ENCODE results near the gene GGA3. TPM values are rescaled to one million over a fixed set of nuclear protein-coding genes. Genes with fewer than 3 reads are reported as not detected.
"Not testable (repeated sequence)": the region's sequence is repeated elsewhere in the genome, so short reads cannot be mapped to it uniquely, and the experiment has no call there.

The GGA3 gene
- total RNA-seq, 2 donors from 2014 or later, result 32.5 to 48.4 TPM

DNA sequence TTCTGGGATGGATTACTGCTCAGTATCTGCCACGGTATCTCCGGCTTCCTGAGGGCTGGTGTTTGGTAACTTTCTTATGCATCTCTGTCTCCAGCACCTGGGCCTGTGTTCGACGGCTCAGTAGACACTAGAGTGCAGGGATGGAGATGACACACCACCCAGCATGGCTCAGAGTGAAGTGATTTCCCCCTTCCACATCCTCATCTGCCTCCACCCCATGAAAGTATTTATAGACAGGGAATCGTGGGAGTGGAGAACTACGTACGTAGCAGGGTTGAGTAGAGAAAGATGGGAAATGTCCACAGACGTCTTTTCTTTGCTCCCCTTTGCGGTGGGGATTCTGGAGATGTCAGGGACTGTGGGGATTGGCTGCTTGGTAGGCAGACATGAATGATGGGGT, 39.6 kb upstream of the GGA3 start:
- Histone ChIP-seq H3K27ac (no peak overlapping the region), H3K4me1 (no peaks in the 10 kb centered on the region), H3K4me3 (no peak overlapping the region), H3K9ac (ENCODE audit: low read depth in 2 of 2, low read length in 2 of 2) (no peak overlapping the region), H3K36me3 (no peaks in the 10 kb centered on the region), H3K9me3 (no peaks in the 10 kb centered on the region), H3K27me3 (no peaks in the 10 kb centered on the region)
- no peak for DNase-seq
- intact Hi-C loops (cut with DNase I), result no loop called here
- TF ChIP-seq, protein P1, sequence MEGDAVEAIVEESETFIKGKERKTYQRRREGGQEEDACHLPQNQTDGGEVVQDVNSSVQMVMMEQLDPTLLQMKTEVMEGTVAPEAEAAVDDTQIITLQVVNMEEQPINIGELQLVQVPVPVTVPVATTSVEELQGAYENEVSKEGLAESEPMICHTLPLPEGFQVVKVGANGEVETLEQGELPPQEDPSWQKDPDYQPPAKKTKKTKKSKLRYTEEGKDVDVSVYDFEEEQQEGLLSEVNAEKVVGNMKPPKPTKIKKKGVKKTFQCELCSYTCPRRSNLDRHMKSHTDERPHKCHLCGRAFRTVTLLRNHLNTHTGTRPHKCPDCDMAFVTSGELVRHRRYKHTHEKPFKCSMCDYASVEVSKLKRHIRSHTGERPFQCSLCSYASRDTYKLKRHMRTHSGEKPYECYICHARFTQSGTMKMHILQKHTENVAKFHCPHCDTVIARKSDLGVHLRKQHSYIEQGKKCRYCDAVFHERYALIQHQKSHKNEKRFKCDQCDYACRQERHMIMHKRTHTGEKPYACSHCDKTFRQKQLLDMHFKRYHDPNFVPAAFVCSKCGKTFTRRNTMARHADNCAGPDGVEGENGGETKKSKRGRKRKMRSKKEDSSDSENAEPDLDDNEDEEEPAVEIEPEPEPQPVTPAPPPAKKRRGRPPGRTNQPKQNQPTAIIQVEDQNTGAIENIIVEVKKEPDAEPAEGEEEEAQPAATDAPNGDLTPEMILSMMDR (IDR thresholded peaks at IDR 0.05), result no peak

DNA sequence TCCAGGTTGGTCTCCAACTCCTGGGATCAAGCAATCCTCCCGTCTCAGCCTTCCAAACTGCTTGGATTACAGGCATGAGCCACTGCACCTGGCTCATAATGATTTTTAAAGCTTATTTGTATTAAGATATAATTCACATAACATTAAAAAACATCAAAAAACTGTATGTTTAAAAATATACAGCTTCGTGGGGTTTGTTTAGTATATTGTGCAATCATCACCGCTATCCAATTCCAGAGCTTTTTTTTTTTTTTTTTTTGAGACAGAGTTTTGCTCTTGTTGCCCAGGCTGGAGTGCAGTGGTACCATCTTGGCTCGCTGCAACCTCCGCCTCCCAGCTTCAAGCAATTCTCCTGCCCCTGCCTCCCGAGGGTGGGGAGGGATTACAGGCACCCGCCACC, 38.9 kb upstream of the GGA3 start:
- Histone ChIP-seq H3K9ac (ENCODE audit: low read depth in 2 of 2, low read length in 2 of 2) (no peak overlapping the region), H3K4me1 (no peaks in the 10 kb centered on the region), H3K4me3 (no peak overlapping the region), H3K27me3 (no peaks in the 10 kb centered on the region), H3K9me3 (no peaks in the 10 kb centered on the region), H3K36me3 (no peaks in the 10 kb centered on the region), H3K27ac (no peak overlapping the region)
- intact Hi-C loops (cut with DNase I), result no loop called here
- no peak for DNase-seq
- TF ChIP-seq, protein P1 (IDR thresholded peaks at IDR 0.05), result no peak

DNA sequence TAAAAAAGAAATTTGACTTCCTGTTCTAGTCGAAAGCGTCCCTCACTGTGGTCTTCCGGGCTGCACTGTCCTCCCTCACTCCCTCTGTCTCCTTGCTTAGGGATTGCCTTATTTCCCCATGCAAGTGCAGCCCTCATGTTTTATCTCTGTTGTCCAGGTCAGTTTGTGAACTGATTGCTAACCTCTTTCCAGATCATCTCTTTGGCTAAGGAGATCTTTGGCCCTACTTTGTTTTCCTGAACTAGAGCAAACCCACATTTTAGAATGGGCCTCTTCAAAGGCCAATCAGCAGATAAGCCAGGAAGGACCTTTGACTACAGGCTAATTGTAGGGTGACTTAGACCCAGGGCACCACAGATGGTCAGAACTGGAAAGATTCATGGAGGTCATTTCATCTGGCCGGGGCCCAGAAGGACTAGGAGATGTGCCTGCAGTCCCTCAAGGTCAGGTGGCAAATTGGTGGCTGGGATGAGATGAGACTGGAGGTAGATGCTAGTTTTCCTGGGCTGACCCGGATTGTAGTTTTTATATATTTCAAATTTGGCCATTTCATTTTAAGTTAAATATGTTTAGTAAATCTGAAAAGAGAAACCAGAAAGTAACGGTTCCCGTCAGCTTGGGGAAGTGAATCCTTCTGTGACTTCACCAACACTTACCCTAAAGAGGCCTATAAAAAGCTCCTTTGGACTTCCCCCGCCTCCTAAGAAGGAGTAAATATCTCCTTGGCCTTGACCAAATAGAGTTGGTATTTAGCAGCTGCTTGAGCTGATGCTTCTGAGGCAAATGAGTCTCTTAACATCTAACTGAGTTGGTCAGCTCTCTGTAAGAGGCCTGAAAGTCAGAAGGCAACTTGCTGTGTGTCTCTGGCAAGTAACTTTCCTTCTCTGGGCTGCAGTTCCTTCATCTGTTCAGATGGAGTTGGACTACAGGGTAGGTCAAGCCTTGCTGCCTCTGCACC, 34.1 kb upstream of the GGA3 start:
- intact Hi-C loops (cut with DNase I), result no loop called here
- DNase-seq, result no peak
- Histone ChIP-seq H3K9ac (ENCODE audit: low read depth in 2 of 2, low read length in 2 of 2) (peak overlapping the region; percentile 30 to 39), H3K9me3 (no peaks in the 10 kb centered on the region), H3K27ac (peak overlapping the region; percentile 83), H3K4me1 (no peaks in the 10 kb centered on the region), H3K27me3 (no peaks in the 10 kb centered on the region), H3K4me3 (no peak overlapping the region), H3K36me3 (no peaks in the 10 kb centered on the region)
- TF ChIP-seq, protein P1 (IDR thresholded peaks at IDR 0.05), result no peak

DNA sequence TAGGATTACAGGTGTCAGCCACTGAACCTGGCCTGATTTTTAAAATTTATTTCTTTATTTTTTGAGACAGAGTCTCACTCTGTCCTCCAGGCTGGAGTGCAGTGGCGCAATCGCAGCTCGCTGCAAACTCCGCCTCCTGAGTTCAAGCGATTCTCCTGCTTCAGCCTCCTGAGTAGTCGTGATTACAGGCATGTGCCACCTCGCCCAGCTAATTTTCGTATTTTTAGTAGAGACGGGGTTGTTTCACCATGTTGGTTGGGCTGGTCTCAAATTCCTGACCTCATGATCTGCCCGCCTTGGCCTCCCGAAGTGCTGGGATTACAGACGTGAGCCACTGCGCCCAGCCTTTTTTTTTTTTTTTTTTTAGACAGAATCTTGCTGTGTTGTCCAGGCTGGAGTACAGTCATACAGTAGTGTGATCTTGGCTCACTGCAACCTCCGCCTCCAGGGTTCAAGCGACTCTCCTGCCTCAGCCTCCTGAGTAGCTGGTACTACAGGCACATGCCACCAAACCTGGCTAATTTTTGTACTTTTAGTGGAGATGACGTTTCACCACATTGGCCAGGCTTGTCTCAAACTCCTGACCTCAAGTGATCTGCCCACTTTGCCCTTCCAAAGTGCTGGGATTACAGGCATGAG, 31.5 kb upstream of the GGA3 start:
- H3K4me1 ChIP-seq; DNase-seq; H3K27me3 ChIP-seq; H3K36me3 ChIP-seq; H3K9ac ChIP-seq (ENCODE audit: low read depth in 2 of 2, low read length in 2 of 2); intact Hi-C loops (cut with DNase I); H3K27ac ChIP-seq; H3K4me3 ChIP-seq; H3K9me3 ChIP-seq: not testable (repeated sequence)

DNA sequence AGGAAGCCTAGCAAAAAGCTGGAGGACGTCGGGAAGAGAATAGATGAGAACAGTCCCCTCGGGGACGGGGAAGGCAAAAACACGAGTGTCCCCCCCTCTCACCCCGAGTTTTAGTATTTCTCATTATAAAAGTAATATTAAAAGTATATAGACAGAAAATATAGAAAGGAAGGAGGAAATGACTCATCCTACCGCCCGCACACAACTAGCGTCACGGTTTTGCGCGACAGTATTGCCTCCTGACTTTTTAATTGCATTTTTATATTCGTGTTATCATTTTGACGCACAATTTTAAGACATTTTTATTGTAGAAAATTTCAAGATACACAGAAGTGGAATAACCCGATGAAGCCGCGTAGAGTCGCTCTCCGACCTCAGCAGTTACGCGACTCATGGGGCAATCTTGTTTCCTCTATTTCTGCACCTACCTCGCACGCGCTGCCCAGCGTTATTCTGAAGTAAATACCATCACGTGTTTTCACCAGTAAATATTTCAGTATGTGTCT, 28.5 kb upstream of the GGA3 start:
- no peaks in the 10 kb centered on the region for H3K36me3 ChIP-seq
- H3K4me3 ChIP-seq, result peak overlapping the region; percentile 83
- DNase-seq, result peak; percentile 64
- peaks cover 4% of the 10 kb centered on the region for H3K4me1 ChIP-seq
- TF ChIP-seq, protein P1 (IDR thresholded peaks at IDR 0.05), result peak; percentile 19
- H3K27ac ChIP-seq, result peak overlapping the region; percentile 93
- peak overlapping the region; percentile 77 to 98 for H3K9ac ChIP-seq (ENCODE audit: low read depth in 2 of 2, low read length in 2 of 2)
- H3K27me3 ChIP-seq, result no peaks in the 10 kb centered on the region
- no peaks in the 10 kb centered on the region for H3K9me3 ChIP-seq
- intact Hi-C loops (cut with DNase I), result no loop called here

Measured in colonic mucosa (tissue), 4 donors.